Measurements from ENCODE around the gene ADGRF3.

DNA sequence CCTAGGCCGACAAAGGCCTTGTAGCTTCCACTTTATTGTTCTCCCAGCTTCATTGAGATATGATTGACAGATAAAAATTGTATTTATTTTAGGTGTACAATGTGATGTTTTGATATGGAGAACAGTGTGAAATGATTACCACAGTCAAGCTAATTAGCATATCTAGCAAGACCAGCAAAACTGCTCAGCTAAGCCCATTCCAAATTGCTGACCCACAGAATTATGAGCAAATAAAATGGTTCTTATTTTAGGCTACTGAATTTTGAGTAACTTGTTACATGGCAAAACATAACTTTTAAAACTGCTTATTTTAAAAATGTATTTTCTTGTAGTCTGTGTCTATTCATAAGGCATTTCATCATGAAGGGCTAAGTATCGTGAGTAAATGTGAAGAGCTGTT is 9.3 kb downstream of the ADGRF3 start:
- TF ChIP-seq, protein P1, sequence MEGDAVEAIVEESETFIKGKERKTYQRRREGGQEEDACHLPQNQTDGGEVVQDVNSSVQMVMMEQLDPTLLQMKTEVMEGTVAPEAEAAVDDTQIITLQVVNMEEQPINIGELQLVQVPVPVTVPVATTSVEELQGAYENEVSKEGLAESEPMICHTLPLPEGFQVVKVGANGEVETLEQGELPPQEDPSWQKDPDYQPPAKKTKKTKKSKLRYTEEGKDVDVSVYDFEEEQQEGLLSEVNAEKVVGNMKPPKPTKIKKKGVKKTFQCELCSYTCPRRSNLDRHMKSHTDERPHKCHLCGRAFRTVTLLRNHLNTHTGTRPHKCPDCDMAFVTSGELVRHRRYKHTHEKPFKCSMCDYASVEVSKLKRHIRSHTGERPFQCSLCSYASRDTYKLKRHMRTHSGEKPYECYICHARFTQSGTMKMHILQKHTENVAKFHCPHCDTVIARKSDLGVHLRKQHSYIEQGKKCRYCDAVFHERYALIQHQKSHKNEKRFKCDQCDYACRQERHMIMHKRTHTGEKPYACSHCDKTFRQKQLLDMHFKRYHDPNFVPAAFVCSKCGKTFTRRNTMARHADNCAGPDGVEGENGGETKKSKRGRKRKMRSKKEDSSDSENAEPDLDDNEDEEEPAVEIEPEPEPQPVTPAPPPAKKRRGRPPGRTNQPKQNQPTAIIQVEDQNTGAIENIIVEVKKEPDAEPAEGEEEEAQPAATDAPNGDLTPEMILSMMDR (IDR thresholded peaks at IDR 0.05), result no peak
- TF ChIP-seq EP300 (IDR thresholded peaks at IDR 0.05), result no peak

All from ovary (tissue), 3 donors.